Liver (tissue), 9 donors: ENCODE data around the gene NEK7. TPM values are rescaled to one million over a fixed set of nuclear protein-coding genes. Genes with fewer than 3 reads are reported as not detected.

ENCODE experiments used
- DNase-seq: peaks from one replicate; pipeline ENCODE4 v3.0.0-alpha.2; 2017; ENCODE audit warnings: low spot score
- H3K27ac ChIP-seq, 2 donors: one replicate each; pipeline ENCODE4 v1.7.0; 2013; ENCODE audit warnings: inconsistent platforms in 2 of 2, low read length in 2 of 2, control low read depth in 1 of 2, low read depth in 1 of 2, mild to moderate bottlenecking in 1 of 2
- H3K27me3 ChIP-seq, 4 donors: one replicate each; pipeline versions ENCODE4 v1.6.1 to v1.7.0; 2013; ENCODE audit warnings: low read length in 3 of 4, inconsistent platforms in 1 of 4, mild to moderate bottlenecking in 1 of 4, moderate library complexity in 1 of 4; ENCODE audit not compliant: control insufficient read depth in 4 of 4, insufficient read depth in 4 of 4
- H3K36me3 ChIP-seq, 4 donors: one replicate each; pipeline versions ENCODE4 v1.6.1 to v1.7.0; 2013; ENCODE audit warnings: low read length in 3 of 4, mild to moderate bottlenecking in 3 of 4, low read depth in 1 of 4, moderate library complexity in 1 of 4; ENCODE audit not compliant: control insufficient read depth in 4 of 4, insufficient read depth in 3 of 4
- H3K4me1 ChIP-seq, 4 donors: one replicate each; pipeline versions ENCODE4 v1.6.1 to v1.7.0; 2013; ENCODE audit warnings: low read length in 3 of 4, mild to moderate bottlenecking in 3 of 4, moderate library complexity in 1 of 4; ENCODE audit not compliant: control insufficient read depth in 4 of 4, insufficient read depth in 4 of 4
- H3K4me3 ChIP-seq, 3 donors: one replicate each; pipeline versions ENCODE4 v1.6.1 to v1.7.0; 2013; ENCODE audit warnings: low read length in 3 of 3, control low read depth in 1 of 3, low read depth in 1 of 3, mild to moderate bottlenecking in 1 of 3
- H3K9ac ChIP-seq, 2 donors: one replicate each; pipeline ENCODE4 v1.7.0; 2013; ENCODE audit warnings: low read length in 2 of 2, mild to moderate bottlenecking in 2 of 2, moderate library complexity in 2 of 2, control low read depth in 1 of 2, low read depth in 1 of 2
- H3K9me3 ChIP-seq, 4 donors: one replicate each; pipeline versions ENCODE4 v1.6.1 to v1.7.0; 2013; ENCODE audit warnings: low read length in 3 of 4; ENCODE audit not compliant: control insufficient read depth in 4 of 4
- EGR1 ChIP-seq, 2 donors: IDR thresholded peaks; 2 replicates each; pipeline ENCODE4 v1.6.1; 2016 to 2018; ENCODE audit warnings: antibody characterized with exemption in 2 of 2, low read depth in 2 of 2
- FOXA1 ChIP-seq: IDR thresholded peaks from 2 replicates; pipeline ENCODE4 v1.6.1; 2016; ENCODE audit warnings: antibody characterized with exemption
- FOXA2 ChIP-seq: IDR thresholded peaks from 2 replicates; pipeline ENCODE4 v1.6.1; 2016; ENCODE audit warnings: antibody characterized with exemption
- HNF4G ChIP-seq: IDR thresholded peaks from 2 replicates; pipeline ENCODE4 v1.6.1; 2016; ENCODE audit warnings: antibody characterized with exemption
- JUND ChIP-seq, 2 donors: IDR thresholded peaks; 2 replicates each; pipeline ENCODE4 v1.6.1; 2016; ENCODE audit warnings: antibody characterized with exemption in 2 of 2
- NR2F2 ChIP-seq: IDR thresholded peaks from 2 replicates; pipeline ENCODE4 v1.6.1; 2016; ENCODE audit warnings: antibody characterized with exemption
- RAD21 ChIP-seq, 2 donors: IDR thresholded peaks; 2 replicates each; pipeline ENCODE4 v1.6.1; 2016; ENCODE audit warnings: antibody characterized with exemption in 2 of 2, mild to moderate bottlenecking in 2 of 2
- RXRA ChIP-seq, 2 donors: IDR thresholded peaks; 2 replicates each; pipeline ENCODE4 v1.6.1; 2017 to 2018; ENCODE audit warnings: antibody characterized with exemption in 2 of 2, mild to moderate bottlenecking in 1 of 2
- SP1 ChIP-seq: IDR thresholded peaks from 2 replicates; pipeline ENCODE4 v1.6.1; 2018; ENCODE audit warnings: antibody characterized with exemption, mild to moderate bottlenecking
- TAF1 ChIP-seq: conservative IDR thresholded peaks from 2 replicates; pipeline ENCODE4 v1.6.1; 2016; ENCODE audit warnings: antibody characterized with exemption, mild to moderate bottlenecking
- WGBS: extraction: QIAGEN DNeasy Blood & Tissue Kit; methylation state at CpG from one replicate; pipeline ENCODE4 v1.1.7; 2013; 5-methylcytosine and 5-hydroxymethylcytosine counted together
- polyA plus RNA-seq, 2 donors: library from polyadenylated mRNA; stranded (reverse) in 1 of 2; unstranded in 1 of 2; fragments of 200-250 nt in 1 of 2; fragments of >200 nt in 1 of 2; fragmentation: Nextera tagmentation in 1 of 2; extraction: Ambion mirVana in 1 of 2; gene quantifications; one replicate each; pipeline versions ENCODE4 v1.2.1 to v1.2.3, GENCODE V29; 2013 to 2015
- total RNA-seq, 2 donors: library from RNA; depleted of rRNA; stranded (reverse); fragments of >200 nt; gene quantifications; one replicate each; pipeline ENCODE4 v1.2.3, GENCODE V29; 2014
- TF ChIP-seq, protein P1 (sequence below): IDR thresholded peaks from 2 replicates; pipeline ENCODE4 v1.6.1; 2016; ENCODE audit warnings: antibody characterized with exemption
- TF ChIP-seq, protein P2 (sequence below): IDR thresholded peaks from 2 replicates; pipeline ENCODE4 v1.6.1; 2016; ENCODE audit warnings: antibody characterized with exemption
- TF ChIP-seq, protein P3 (sequence below): IDR thresholded peaks from 2 replicates; pipeline ENCODE4 v1.6.1; 2016; ENCODE audit warnings: antibody characterized with exemption
- TF ChIP-seq, protein P4 (sequence below): fragments of 150-350 bp; IDR thresholded peaks from 2 replicates; pipeline ENCODE4 v1.5.1; 2017; ENCODE audit warnings: improper control_type of control experiment, low read depth, low read length; ENCODE audit not compliant: missing input control
- donor health status: healthy.
- donor health status: healthy.
- donor health status: healthy.
- donor health status: healthy.
- donor health status: healthy.

The NEK7 gene
- total and polyA plus RNA-seq, 4 donors = 9.2 to 34.4 (median 20.2) TPM

DNA sequence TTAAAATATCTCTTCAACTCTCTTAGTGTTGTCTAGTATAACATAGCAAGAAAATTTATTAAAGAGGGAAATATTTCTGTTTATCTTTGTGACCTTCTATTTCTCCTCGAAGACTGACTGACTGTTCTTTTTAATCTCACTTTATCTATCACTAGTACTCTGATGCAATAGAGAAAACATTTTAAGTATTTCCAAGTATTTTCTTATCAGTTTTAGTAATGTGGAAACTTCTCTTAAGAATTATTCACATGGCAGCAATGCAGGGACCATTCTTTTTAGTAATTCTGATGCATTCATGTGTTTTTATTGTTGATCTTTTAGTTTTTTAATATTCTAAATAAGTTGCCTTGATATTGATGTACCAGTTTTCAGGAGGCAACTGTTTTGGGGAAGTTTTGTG is 115.7 kb downstream of the NEK7 start (continued):
- TF ChIP-seq, protein P1, sequence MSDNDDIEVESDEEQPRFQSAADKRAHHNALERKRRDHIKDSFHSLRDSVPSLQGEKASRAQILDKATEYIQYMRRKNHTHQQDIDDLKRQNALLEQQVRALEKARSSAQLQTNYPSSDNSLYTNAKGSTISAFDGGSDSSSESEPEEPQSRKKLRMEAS = no peak
- TF ChIP-seq, protein P2, sequence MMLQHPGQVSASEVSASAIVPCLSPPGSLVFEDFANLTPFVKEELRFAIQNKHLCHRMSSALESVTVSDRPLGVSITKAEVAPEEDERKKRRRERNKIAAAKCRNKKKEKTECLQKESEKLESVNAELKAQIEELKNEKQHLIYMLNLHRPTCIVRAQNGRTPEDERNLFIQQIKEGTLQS = no peak
- TF ChIP-seq RAD21 (IDR thresholded peaks at IDR 0.05) = no peak
- TF ChIP-seq EGR1 (IDR thresholded peaks at IDR 0.05; ENCODE audit: low read depth in 2 of 2) = no peak

- H3K4me3 ChIP-seq = no peak overlapping the region
- H3K9me3 ChIP-seq = no peaks in the 10 kb centered on the region
- no peaks in the 10 kb centered on the region for H3K4me1 ChIP-seq
- H3K9ac ChIP-seq = no peak overlapping the region
- no peak overlapping the region for H3K27ac ChIP-seq
- no peaks in the 10 kb centered on the region for H3K36me3 ChIP-seq
- DNase-seq = no peak
- H3K27me3 ChIP-seq = no peaks in the 10 kb centered on the region
- 84% methylated on average over 1 of the region's 1 CpG for WGBS
- TF ChIP-seq JUND (IDR thresholded peaks at IDR 0.05) (no peak), TAF1 (no peak), SP1 (no peak), FOXA2 (no peak), RXRA (IDR thresholded peaks at IDR 0.05) (no peak), HNF4G (no peak), FOXA1 (no peak), NR2F2 (no peak), RAD21 (IDR thresholded peaks at IDR 0.05) (no peak)
- TF ChIP-seq, protein P3, sequence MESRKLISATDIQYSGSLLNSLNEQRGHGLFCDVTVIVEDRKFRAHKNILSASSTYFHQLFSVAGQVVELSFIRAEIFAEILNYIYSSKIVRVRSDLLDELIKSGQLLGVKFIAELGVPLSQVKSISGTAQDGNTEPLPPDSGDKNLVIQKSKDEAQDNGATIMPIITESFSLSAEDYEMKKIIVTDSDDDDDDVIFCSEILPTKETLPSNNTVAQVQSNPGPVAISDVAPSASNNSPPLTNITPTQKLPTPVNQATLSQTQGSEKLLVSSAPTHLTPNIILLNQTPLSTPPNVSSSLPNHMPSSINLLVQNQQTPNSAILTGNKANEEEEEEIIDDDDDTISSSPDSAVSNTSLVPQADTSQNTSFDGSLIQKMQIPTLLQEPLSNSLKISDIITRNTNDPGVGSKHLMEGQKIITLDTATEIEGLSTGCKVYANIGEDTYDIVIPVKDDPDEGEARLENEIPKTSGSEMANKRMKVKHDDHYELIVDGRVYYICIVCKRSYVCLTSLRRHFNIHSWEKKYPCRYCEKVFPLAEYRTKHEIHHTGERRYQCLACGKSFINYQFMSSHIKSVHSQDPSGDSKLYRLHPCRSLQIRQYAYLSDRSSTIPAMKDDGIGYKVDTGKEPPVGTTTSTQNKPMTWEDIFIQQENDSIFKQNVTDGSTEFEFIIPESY = no peak
- TF ChIP-seq, protein P2 = no peak
- TF ChIP-seq, protein P4, sequence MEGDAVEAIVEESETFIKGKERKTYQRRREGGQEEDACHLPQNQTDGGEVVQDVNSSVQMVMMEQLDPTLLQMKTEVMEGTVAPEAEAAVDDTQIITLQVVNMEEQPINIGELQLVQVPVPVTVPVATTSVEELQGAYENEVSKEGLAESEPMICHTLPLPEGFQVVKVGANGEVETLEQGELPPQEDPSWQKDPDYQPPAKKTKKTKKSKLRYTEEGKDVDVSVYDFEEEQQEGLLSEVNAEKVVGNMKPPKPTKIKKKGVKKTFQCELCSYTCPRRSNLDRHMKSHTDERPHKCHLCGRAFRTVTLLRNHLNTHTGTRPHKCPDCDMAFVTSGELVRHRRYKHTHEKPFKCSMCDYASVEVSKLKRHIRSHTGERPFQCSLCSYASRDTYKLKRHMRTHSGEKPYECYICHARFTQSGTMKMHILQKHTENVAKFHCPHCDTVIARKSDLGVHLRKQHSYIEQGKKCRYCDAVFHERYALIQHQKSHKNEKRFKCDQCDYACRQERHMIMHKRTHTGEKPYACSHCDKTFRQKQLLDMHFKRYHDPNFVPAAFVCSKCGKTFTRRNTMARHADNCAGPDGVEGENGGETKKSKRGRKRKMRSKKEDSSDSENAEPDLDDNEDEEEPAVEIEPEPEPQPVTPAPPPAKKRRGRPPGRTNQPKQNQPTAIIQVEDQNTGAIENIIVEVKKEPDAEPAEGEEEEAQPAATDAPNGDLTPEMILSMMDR = no peak
Observed at GRCh38 chr1:198273748-198274295, 117.0 kb downstream of the NEK7 start.

DNA sequence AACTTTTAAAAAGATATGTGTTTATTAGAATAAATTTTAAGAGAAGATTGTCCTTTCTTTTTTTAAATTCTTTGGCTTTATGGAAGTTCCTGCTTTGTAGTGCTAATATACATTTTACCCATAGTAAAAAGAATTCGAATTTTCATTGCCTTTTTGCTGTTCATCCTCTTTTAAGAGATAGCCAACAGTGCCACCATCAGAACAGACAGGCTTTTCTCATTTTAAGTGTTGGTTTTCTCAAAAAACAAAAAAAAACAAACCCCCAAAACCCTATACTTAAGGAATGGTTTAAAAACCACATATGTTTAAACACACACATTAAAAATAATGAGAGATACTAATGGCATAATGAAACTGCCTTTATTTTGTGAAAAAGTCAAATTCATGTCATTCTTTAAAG is 118.8 kb downstream of the NEK7 start:
- Histone ChIP-seq H3K9me3 (no peaks in the 10 kb centered on the region), H3K36me3 (peaks cover 0 to 3% (median 0%) of the 10 kb centered on the region in 4 donors), H3K4me1 (no peaks in the 10 kb centered on the region), H3K9ac (no peak overlapping the region), H3K27ac (no peak overlapping the region), H3K4me3 (no peak overlapping the region), H3K27me3 (no peaks in the 10 kb centered on the region)
- TF ChIP-seq TAF1 = no peak
- no peak for TF ChIP-seq FOXA1
- no peak for TF ChIP-seq JUND (IDR thresholded peaks at IDR 0.05)
- 65% methylated on average over 1 of the region's 1 CpG for WGBS
- DNase-seq = no peak
